GM23248 (cell line): Measurements from ENCODE around the gene WDR62. TPM values are rescaled to one million over a fixed set of nuclear protein-coding genes. Genes with fewer than 3 reads are reported as not detected.
A peak's percentile ranks its signal among the peaks of the same experiment; 100 is the strongest.

Experiments
- DNase-seq: peaks from one replicate; pipeline ENCODE4 v3.0.0-alpha.2; 2015
- H2AFZ ChIP-seq: fragments of 200-600 bp; sonication (generic); 2 replicates; pipeline ENCODE4 v1.6.1; 2016; ENCODE audit warnings: antibody characterized with exemption
- H3F3A ChIP-seq: fragments of 200-600 bp; sonication (generic); 2 replicates; pipeline ENCODE4 v1.6.1; 2016; ENCODE audit warnings: mild to moderate bottlenecking, antibody characterized with exemption, mixed run types; ENCODE audit not compliant: insufficient read depth
- H3K27ac ChIP-seq: fragments of 200-600 bp; sonication (generic); 2 replicates; pipeline ENCODE4 v1.5.1; 2016; ENCODE audit warnings: mild to moderate bottlenecking
- H3K27me3 ChIP-seq: fragments of 200-600 bp; sonication (generic); replicated peaks from 2 replicates; pipeline ENCODE4 v1.6.1; 2016; ENCODE audit warnings: mild to moderate bottlenecking; ENCODE audit not compliant: insufficient read depth
- H3K36me3 ChIP-seq: fragments of 200-600 bp; sonication (generic); 2 replicates; pipeline ENCODE4 v1.6.1; 2016; ENCODE audit warnings: low read depth, mild to moderate bottlenecking
- H3K4me1 ChIP-seq: fragments of 200-600 bp; sonication (generic); 2 replicates; pipeline ENCODE4 v1.6.1; 2016; ENCODE audit warnings: mild to moderate bottlenecking; ENCODE audit not compliant: insufficient read depth
- H3K4me2 ChIP-seq: fragments of 200-600 bp; sonication (generic); one replicate; pipeline ENCODE4 v1.6.1; 2016; ENCODE audit warnings: mild to moderate bottlenecking; ENCODE audit not compliant: unreplicated experiment
- H3K4me3 ChIP-seq: fragments of 200-600 bp; sonication (generic); 2 replicates; pipeline ENCODE4 v1.5.1; 2016; ENCODE audit warnings: mild to moderate bottlenecking
- H3K79me2 ChIP-seq: fragments of 200-600 bp; sonication (generic); 2 replicates; pipeline ENCODE4 v1.6.1; 2016; ENCODE audit warnings: mild to moderate bottlenecking; ENCODE audit not compliant: insufficient read depth
- H3K9ac ChIP-seq: fragments of 200-600 bp; sonication (generic); 2 replicates; pipeline ENCODE4 v1.6.1; 2016; ENCODE audit warnings: mild to moderate bottlenecking
- H3K9me2 ChIP-seq: fragments of 200-600 bp; sonication (generic); 2 replicates; pipeline ENCODE4 v1.6.1; 2016; ENCODE audit warnings: mixed run types, mild to moderate bottlenecking, moderate library complexity; ENCODE audit not compliant: insufficient read depth
- H3K9me3 ChIP-seq: fragments of 200-600 bp; sonication (generic); one replicate; pipeline ENCODE4 v1.6.1; 2017; ENCODE audit warnings: low read depth
- H4K20me1 ChIP-seq: fragments of 200-600 bp; sonication (generic); 2 replicates; pipeline ENCODE4 v1.6.0; 2016; ENCODE audit not compliant: insufficient read depth
- EZH2 ChIP-seq: fragments of 200-600 bp; sonication (generic); IDR thresholded peaks from 2 replicates; pipeline ENCODE4 v1.6.1; 2018; ENCODE audit warnings: antibody characterized with exemption, mild to moderate bottlenecking; ENCODE audit not compliant: insufficient read depth, poor library complexity, severe bottlenecking
- EZH2phosphoT487 ChIP-seq: fragments of 200-600 bp; sonication (generic); IDR thresholded peaks from 2 replicates; pipeline ENCODE4 v1.6.1; 2018; ENCODE audit warnings: antibody characterized with exemption, moderate library complexity, mild to moderate bottlenecking, low read depth; ENCODE audit not compliant: insufficient read depth
- WGBS, 2 experiments: methylation state at CpG; one replicate each; pipeline ENCODE4 v1.1.6; 2015 to 2017; ENCODE audit warnings: low lambda C conversion rate in 2 of 2, low coverage in 1 of 2; ENCODE audit errors: missing lambda C conversion rate in 2 of 2; 5-methylcytosine and 5-hydroxymethylcytosine counted together
- in situ Hi-C: fragments of 300-500 bp; cut with MboI; formaldehyde crosslinking; loops from 2 replicates; pipeline ENCODE4 v1.15.0; 2020
- polyA plus RNA-seq: library from polyadenylated mRNA; unstranded; fragments of >200 nt; fragmentation: Nextera tagmentation; extraction: Ambion mirVana; gene quantifications from 2 replicates; pipeline ENCODE4 v1.2.1, GENCODE V29; 2016
- total RNA-seq: library from RNA; depleted of rRNA; stranded (reverse); fragments of >200 nt; shearing (Covaris generic); gene quantifications from 2 replicates; pipeline ENCODE4 v1.2.3, GENCODE V29; 2014

The WDR62 gene
- total and polyA plus RNA-seq, 2 experiments from 2014 or later, result 2.7 to 2.8 TPM

GRCh38 chr19:36116344-36116637, 61.6 kb downstream of the WDR62 start:
- H3K9ac ChIP-seq, result peak overlapping the region; percentile 84
- TF ChIP-seq EZH2phosphoT487, result no peak
- no peak for TF ChIP-seq EZH2
- H3K79me2 ChIP-seq, result peaks cover 51% of the 10 kb centered on the region
- peaks cover 7% of the 10 kb centered on the region; the same call in 1 of the 2 replicates for H3K4me1 ChIP-seq
- H3K27me3 ChIP-seq, result no peaks in the 10 kb centered on the region
- DNase-seq, result no peak
- H3K36me3 ChIP-seq, result peaks cover 8% of the 10 kb centered on the region; the same call in 1 of the 2 replicates
- no peaks in the 10 kb centered on the region for H3K9me2 ChIP-seq
- 100% methylated on average over 1 of the region's 1 CpG for WGBS, 2 experiments
- H2AFZ ChIP-seq, result peak overlapping the region; percentile 82; the same call in 1 of the 2 replicates
- H3F3A ChIP-seq, result no peaks in the 10 kb centered on the region
- no peaks in the 10 kb centered on the region for H4K20me1 ChIP-seq
- in situ Hi-C loops, result no loop called here
- H3K4me2 ChIP-seq, result peak overlapping the region; percentile 95
- H3K4me3 ChIP-seq, result peak overlapping the region; percentile 77
- peak overlapping the region; percentile 61 for H3K27ac ChIP-seq
- H3K9me3 ChIP-seq, result no peaks in the 10 kb centered on the region

DNA sequence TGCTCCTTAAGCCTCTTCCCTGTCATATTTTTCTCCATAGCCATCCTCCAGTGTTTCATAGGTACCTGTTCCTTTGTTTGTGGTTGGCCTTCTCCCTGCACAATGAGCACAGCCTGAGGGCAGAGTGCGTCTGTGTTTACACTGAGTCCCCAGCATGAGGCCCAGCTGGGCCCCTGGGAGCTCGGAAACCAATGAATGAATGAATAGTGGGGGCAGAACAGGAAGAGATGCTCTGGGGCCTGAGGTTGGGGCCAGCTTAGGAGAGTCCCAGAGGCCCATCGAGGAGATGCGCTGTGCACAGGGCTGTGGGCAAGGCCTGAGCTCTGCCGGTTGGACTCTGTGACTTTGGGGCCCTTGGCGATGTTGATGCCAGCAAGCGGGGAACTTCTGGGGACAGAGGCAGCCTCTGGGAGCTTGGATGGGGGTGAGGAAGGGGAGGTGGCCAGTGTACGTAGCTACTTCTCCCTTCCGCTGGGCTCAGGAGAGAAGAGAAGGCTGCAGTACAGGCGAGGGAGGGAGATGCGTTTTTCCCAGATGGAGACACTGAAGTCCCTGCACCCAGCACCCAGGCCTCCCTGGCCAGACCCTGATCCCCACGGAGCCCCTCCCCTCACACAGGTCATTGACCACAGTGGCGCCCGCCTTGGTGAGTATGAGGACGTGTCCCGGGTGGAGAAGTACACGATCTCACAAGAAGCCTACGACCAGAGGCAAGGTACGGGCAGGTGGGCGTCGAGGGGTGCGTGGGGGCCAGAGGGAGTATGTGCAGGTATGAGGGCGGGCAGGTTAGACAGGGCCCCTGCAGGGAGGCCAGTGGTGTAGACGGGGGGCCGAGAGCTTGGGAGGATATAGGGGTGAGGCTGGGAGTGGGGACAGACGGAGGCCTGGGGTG, 65.6 kb downstream of the WDR62 start:
- DNase-seq, result no peak
- WGBS, 2 experiments, result 92 to 94% methylated on average over 23 to 26 of the region's 26 CpGs
- Histone ChIP-seq H3K9me3 (no peaks in the 10 kb centered on the region), H3K4me1 (peaks cover 7% of the 10 kb centered on the region; the same call in 1 of the 2 replicates), H4K20me1 (no peaks in the 10 kb centered on the region), H2AFZ (no peak overlapping the region), H3K27me3 (no peaks in the 10 kb centered on the region), H3F3A (peaks cover 4% of the 10 kb centered on the region; the same call in 1 of the 2 replicates), H3K4me3 (no peak overlapping the region), H3K36me3 (peaks cover 16% of the 10 kb centered on the region; the same call in 1 of the 2 replicates), H3K9ac (no peak overlapping the region), H3K4me2 (no peak overlapping the region), H3K79me2 (peaks cover 40% of the 10 kb centered on the region), H3K9me2 (no peaks in the 10 kb centered on the region), H3K27ac (no peak overlapping the region)
- in situ Hi-C loops, result no loop called here
- TF ChIP-seq EZH2 (no peak), EZH2phosphoT487 (no peak)

- Histone ChIP-seq H3K27me3 (no peaks in the 10 kb centered on the region), H3K4me3 (no peak overlapping the region), H3K4me1 (peaks cover 7% of the 10 kb centered on the region; the same call in 1 of the 2 replicates), H3F3A (peaks cover 4% of the 10 kb centered on the region; the same call in 1 of the 2 replicates), H3K9me3 (no peaks in the 10 kb centered on the region), H2AFZ (no peak overlapping the region), H3K79me2 (peaks cover 36% of the 10 kb centered on the region), H3K4me2 (no peak overlapping the region), H3K9me2 (no peaks in the 10 kb centered on the region), H3K9ac (no peak overlapping the region), H3K27ac (no peak overlapping the region), H3K36me3 (peaks cover 18% of the 10 kb centered on the region; the same call in 1 of the 2 replicates), H4K20me1 (no peaks in the 10 kb centered on the region)
- in situ Hi-C loops, result no loop called here
- WGBS, 2 experiments, result 93 to 100% methylated on average over 3 to 18 of the region's 18 CpGs
- TF ChIP-seq EZH2phosphoT487 (no peak), EZH2 (no peak)
- no peak for DNase-seq
Observed at GRCh38 chr19:36120984-36121358, 66.3 kb downstream of the WDR62 start.

GRCh38 chr19:36121486-36122124, 66.9 kb downstream of the WDR62 start:
- Histone ChIP-seq H3K9me3 (no peaks in the 10 kb centered on the region), H3K79me2 (peaks cover 30% of the 10 kb centered on the region), H3K9me2 (no peaks in the 10 kb centered on the region), H3F3A (peaks cover 5% of the 10 kb centered on the region; the same call in 1 of the 2 replicates), H3K27me3 (no peaks in the 10 kb centered on the region), H3K27ac (no peak overlapping the region), H4K20me1 (no peaks in the 10 kb centered on the region), H3K9ac (no peak overlapping the region), H3K4me3 (no peak overlapping the region), H2AFZ (no peak overlapping the region), H3K4me2 (no peak overlapping the region), H3K36me3 (peaks cover 18% of the 10 kb centered on the region; the same call in 1 of the 2 replicates), H3K4me1 (peaks cover 1% of the 10 kb centered on the region; the same call in 1 of the 2 replicates)
- in situ Hi-C loops, result no loop called here
- no peak for DNase-seq
- TF ChIP-seq EZH2phosphoT487, result no peak
- TF ChIP-seq EZH2, result no peak
- 90 to 93% methylated on average over 17 to 49 of the region's 49 CpGs for WGBS, 2 experiments
